ENCODE measurements around the gene SCYGR4. TPM values are rescaled to one million over a fixed set of nuclear protein-coding genes. Genes with fewer than 3 reads are reported as not detected.

The SCYGR4 gene
- total RNA-seq, 2 experiments from 2014 or later, result not detected

- H3K27ac Mint-ChIP-seq, result no peak overlapping the region
- DNase-seq (no peak), ATAC-seq (no peak)
- no peaks in the 10 kb centered on the region for H3K9me3 Mint-ChIP-seq (ENCODE audit: low read depth)
- H3K36me3 Mint-ChIP-seq, result no peaks in the 10 kb centered on the region
- CTCF ChIA-PET, result no interaction called here
- H3K4me3 Mint-ChIP-seq, result no peak overlapping the region
- peaks cover 33% of the 10 kb centered on the region for H3K27me3 Mint-ChIP-seq
- H3K4me1 Mint-ChIP-seq, result peaks cover 3% of the 10 kb centered on the region
These were observed 5.9 kb downstream of the SCYGR4 start for GRCh38 chr2:227623226-227623625.

DNA sequence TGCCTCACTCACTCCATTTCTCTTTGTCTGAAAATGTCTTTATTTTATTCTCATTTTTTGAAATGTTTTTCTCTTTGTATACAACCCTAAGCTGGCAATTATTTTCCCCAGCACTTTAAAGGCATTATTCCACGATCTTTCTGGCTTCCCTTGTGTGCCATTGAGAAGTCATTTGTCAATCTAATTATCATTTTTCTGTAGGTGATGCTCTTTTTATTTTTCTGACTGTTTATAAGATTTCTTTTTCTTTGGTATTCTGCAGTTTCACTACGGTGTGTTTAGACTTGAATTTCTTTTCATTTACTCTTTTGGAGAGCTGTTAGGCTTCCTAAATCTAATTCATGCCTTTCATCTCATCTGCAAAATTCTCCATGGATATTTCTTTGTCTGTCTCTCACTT, 8.1 kb downstream of the SCYGR4 start:
- Mint-ChIP-seq H3K27me3 (peaks cover 47% of the 10 kb centered on the region), H3K4me3 (no peak overlapping the region), H3K4me1 (peaks cover 3% of the 10 kb centered on the region), H3K36me3 (no peaks in the 10 kb centered on the region), H3K9me3 (ENCODE audit: low read depth) (no peaks in the 10 kb centered on the region), H3K27ac (no peak overlapping the region)
- no peak for ATAC-seq
- CTCF ChIA-PET, result no interaction called here
- no peak for DNase-seq

DNA sequence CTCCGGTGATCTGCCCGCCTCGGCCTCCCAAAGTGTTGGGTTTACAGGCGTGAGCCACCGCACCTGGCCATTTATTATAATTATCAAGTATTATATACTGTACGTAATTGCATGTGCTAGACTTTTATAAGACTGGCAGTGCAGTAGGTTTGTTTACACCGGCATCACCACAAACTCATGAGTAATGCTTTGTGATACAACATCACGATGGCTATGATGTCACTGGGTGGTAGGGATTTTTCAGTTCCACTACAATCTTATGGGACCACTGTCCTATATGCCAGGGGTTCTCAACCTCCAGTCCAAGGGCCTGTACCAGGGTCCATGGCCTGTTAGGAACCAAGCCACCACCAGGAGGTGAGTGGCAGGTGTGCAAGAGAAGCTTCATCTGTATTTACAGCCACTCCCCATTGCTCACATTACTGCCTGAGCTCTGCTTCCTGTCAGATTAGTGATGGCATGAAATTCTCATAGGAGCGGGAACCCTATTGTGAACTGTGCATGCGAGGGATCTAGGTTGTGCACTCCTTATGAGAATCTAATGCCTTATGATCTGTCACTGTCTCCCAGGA, 9.4 kb downstream of the SCYGR4 start:
- H3K4me1 Mint-ChIP-seq, result peaks cover 3% of the 10 kb centered on the region
- peaks cover 57% of the 10 kb centered on the region for H3K27me3 Mint-ChIP-seq
- ATAC-seq, result no peak
- DNase-seq, result no peak
- H3K36me3 Mint-ChIP-seq, result no peaks in the 10 kb centered on the region
- H3K4me3 Mint-ChIP-seq, result no peak overlapping the region
- no peak overlapping the region for H3K27ac Mint-ChIP-seq
- no peaks in the 10 kb centered on the region for H3K9me3 Mint-ChIP-seq (ENCODE audit: low read depth)
- CTCF ChIA-PET, result no interaction called here

- peaks cover 62% of the 10 kb centered on the region for H3K27me3 Mint-ChIP-seq
- ATAC-seq (no peak), DNase-seq (peak; percentile 52)
- H3K4me3 Mint-ChIP-seq, result no peak overlapping the region
- CTCF ChIA-PET, result no interaction called here
- H3K9me3 Mint-ChIP-seq (ENCODE audit: low read depth), result no peaks in the 10 kb centered on the region
- H3K27ac Mint-ChIP-seq, result peak overlapping the region; percentile 21
- H3K4me1 Mint-ChIP-seq, result peaks cover 3% of the 10 kb centered on the region
- H3K36me3 Mint-ChIP-seq, result no peaks in the 10 kb centered on the region
These were observed 10.5 kb downstream of the SCYGR4 start for GRCh38 chr2:227627769-227628168.

DNA sequence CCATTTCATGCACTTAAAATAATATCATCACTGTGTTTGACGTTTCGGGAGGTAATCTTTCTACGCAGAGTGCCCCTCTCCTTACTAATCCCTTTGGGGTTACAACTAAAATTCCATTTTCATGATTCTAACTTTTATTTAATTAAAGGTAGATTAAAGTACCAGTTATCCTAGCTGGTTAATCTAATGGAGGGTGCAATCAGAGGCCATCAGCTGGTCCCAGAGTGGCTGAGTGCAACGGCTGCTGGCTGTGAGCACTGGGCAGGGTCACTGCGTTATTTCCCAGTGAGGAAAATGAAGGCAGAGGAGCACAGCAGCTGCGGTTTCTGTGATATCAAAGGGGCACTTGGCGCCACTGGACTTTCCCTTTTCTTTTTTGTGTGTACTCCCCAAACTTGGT, 12.1 kb downstream of the SCYGR4 start:
- H3K4me1 Mint-ChIP-seq, result peaks cover 3% of the 10 kb centered on the region
- H3K36me3 Mint-ChIP-seq, result no peaks in the 10 kb centered on the region
- no peaks in the 10 kb centered on the region for H3K9me3 Mint-ChIP-seq (ENCODE audit: low read depth)
- ATAC-seq (no peak), DNase-seq (no peak)
- H3K27me3 Mint-ChIP-seq, result peaks cover 57% of the 10 kb centered on the region
- no peak overlapping the region for H3K27ac Mint-ChIP-seq
- CTCF ChIA-PET, result no interaction called here
- H3K4me3 Mint-ChIP-seq, result no peak overlapping the region

DNA sequence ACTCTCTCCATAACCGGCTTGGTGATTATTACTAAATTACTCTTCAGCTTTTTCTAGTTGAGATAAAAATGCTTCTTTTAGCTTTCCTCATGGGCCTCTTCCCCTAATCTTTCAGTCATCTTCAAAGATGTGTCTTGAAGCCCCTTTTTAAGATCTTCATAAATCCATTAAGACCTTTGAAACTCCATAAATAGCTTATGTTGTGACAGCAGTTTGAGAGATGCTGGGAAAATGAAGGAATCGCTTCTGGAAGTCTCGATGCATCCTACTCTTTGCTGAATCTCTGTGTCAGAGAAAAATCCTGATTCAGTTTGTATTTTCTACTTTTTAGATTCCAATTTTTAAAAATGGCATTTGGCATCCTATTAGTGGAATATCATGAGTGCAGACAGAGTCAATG, 13.0 kb downstream of the SCYGR4 start:
- CTCF ChIA-PET, result no interaction called here
- no peaks in the 10 kb centered on the region for H3K36me3 Mint-ChIP-seq
- no peak overlapping the region for H3K4me3 Mint-ChIP-seq
- no peaks in the 10 kb centered on the region for H3K9me3 Mint-ChIP-seq (ENCODE audit: low read depth)
- peaks cover 3% of the 10 kb centered on the region for H3K4me1 Mint-ChIP-seq
- no peak for DNase-seq
- H3K27ac Mint-ChIP-seq, result no peak overlapping the region
- H3K27me3 Mint-ChIP-seq, result peaks cover 52% of the 10 kb centered on the region
- ATAC-seq, result no peak

- CTCF ChIA-PET, result no interaction called here
- peaks cover under 1% of the 10 kb centered on the region for H3K4me1 Mint-ChIP-seq
- no peak for ATAC-seq
- H3K9me3 Mint-ChIP-seq (ENCODE audit: low read depth), result no peaks in the 10 kb centered on the region
- no peak overlapping the region for H3K27ac Mint-ChIP-seq
- H3K36me3 Mint-ChIP-seq, result no peaks in the 10 kb centered on the region
- peaks cover 45% of the 10 kb centered on the region for H3K27me3 Mint-ChIP-seq
- no peak overlapping the region for H3K4me3 Mint-ChIP-seq
- DNase-seq, result no peak
These were observed 15.5 kb downstream of the SCYGR4 start for GRCh38 chr2:227632827-227633226.

- H3K9me3 Mint-ChIP-seq (ENCODE audit: low read depth), result no peaks in the 10 kb centered on the region
- H3K27ac Mint-ChIP-seq, result no peak overlapping the region
- no peaks in the 10 kb centered on the region for H3K36me3 Mint-ChIP-seq
- no peak overlapping the region for H3K4me3 Mint-ChIP-seq
- H3K27me3 Mint-ChIP-seq, result peaks cover 43% of the 10 kb centered on the region
- CTCF ChIA-PET, result no interaction called here
- no peaks in the 10 kb centered on the region for H3K4me1 Mint-ChIP-seq
- DNase-seq (no peak), ATAC-seq (no peak)
These were observed 16.9 kb downstream of the SCYGR4 start for GRCh38 chr2:227634201-227634600.

GRCh38 chr2:227642656-227643055, 25.4 kb downstream of the SCYGR4 start:
- Mint-ChIP-seq H3K4me3 (no peak overlapping the region), H3K4me1 (no peaks in the 10 kb centered on the region), H3K36me3 (no peaks in the 10 kb centered on the region), H3K27ac (no peak overlapping the region), H3K27me3 (peaks cover 12% of the 10 kb centered on the region), H3K9me3 (ENCODE audit: low read depth) (no peaks in the 10 kb centered on the region)
- DNase-seq, result no peak
- CTCF ChIA-PET, result no interaction called here
- no peak for ATAC-seq

DNA sequence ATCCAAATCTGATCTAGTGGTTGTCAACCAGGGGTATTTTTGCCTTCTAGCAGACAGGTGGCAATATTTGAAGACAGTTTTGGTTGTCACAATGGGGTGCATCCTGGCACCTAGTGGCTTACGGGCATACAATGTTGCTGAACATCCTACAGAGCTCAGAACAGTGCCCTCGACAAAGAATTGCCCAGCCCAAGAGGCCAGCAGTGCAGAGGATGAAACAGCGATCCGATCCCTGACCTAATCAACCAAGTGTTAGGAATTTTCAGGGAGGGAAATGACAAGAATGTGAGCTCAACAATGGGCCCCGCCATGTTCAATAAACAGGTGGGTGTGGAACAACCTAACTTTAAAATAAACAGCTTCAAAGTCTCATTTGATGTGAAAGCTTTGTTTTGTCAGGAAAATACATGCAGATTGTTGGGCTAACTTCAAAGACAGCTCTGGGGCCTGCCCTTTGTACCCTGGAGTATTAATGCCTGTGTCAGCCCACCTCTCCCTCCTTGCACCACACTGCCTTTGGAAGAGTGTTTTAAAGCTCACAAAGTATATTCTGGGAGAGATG, 26.8 kb downstream of the SCYGR4 start:
- no peak for ATAC-seq
- no peaks in the 10 kb centered on the region for H3K4me1 Mint-ChIP-seq
- no peak overlapping the region for H3K4me3 Mint-ChIP-seq
- H3K36me3 Mint-ChIP-seq, result no peaks in the 10 kb centered on the region
- H3K9me3 Mint-ChIP-seq (ENCODE audit: low read depth), result no peaks in the 10 kb centered on the region
- DNase-seq, result no peak
- no peak overlapping the region for H3K27ac Mint-ChIP-seq
- H3K27me3 Mint-ChIP-seq, result peaks cover 6% of the 10 kb centered on the region
- CTCF ChIA-PET, result interaction anchor here (1.4 to 2.2 kb wide), 3 partner anchors 14 to 238 kb away, joined by 3 to 5 read pairs (median 3); no protein-coding TSS in a partner anchor

GRCh38 chr2:227653419-227653818, 36.1 kb downstream of the SCYGR4 start:
- H3K27me3 Mint-ChIP-seq, result peaks cover 29% of the 10 kb centered on the region
- no peaks in the 10 kb centered on the region for H3K9me3 Mint-ChIP-seq (ENCODE audit: low read depth)
- CTCF ChIA-PET, result no interaction called here
- no peak for ATAC-seq
- H3K27ac Mint-ChIP-seq, result no peak overlapping the region
- H3K4me1 Mint-ChIP-seq, result no peaks in the 10 kb centered on the region
- DNase-seq, result no peak
- H3K36me3 Mint-ChIP-seq, result no peaks in the 10 kb centered on the region
- no peak overlapping the region for H3K4me3 Mint-ChIP-seq

- H3K9me3 Mint-ChIP-seq (ENCODE audit: low read depth), result no peaks in the 10 kb centered on the region
- no peak overlapping the region for H3K4me3 Mint-ChIP-seq
- CTCF ChIA-PET, result no interaction called here
- no peak for ATAC-seq
- H3K4me1 Mint-ChIP-seq, result no peaks in the 10 kb centered on the region
- H3K27ac Mint-ChIP-seq, result no peak overlapping the region
- no peak for DNase-seq
- peaks cover 25% of the 10 kb centered on the region for H3K27me3 Mint-ChIP-seq
- no peaks in the 10 kb centered on the region for H3K36me3 Mint-ChIP-seq
These were observed 37.1 kb downstream of the SCYGR4 start for GRCh38 chr2:227654426-227654825.

- CTCF ChIA-PET, result no interaction called here
- ATAC-seq, result no peak
These were observed 38.2 kb downstream of the SCYGR4 start for GRCh38 chr2:227655454-227655853.

GRCh38 chr2:227657199-227657845, 40.0 kb downstream of the SCYGR4 start:
- Mint-ChIP-seq H3K9me3 (ENCODE audit: low read depth) (no peaks in the 10 kb centered on the region), H3K36me3 (no peaks in the 10 kb centered on the region), H3K27ac (no peak overlapping the region), H3K27me3 (peaks cover 25% of the 10 kb centered on the region), H3K4me3 (no peak overlapping the region), H3K4me1 (no peaks in the 10 kb centered on the region)
- CTCF ChIA-PET, result interaction anchor here (0.9 to 2.9 kb wide), 12 partner anchors 9 to 418 kb away, joined by 3 to 28 read pairs (median 4); partner anchors contain the start of gene SCYGR5
- DNase-seq (no peak), ATAC-seq (no peak)

More at GRCh38 chr2:227655454-227655853, 38.2 kb downstream of the SCYGR4 start:
- H3K36me3 Mint-ChIP-seq, result no peaks in the 10 kb centered on the region
- H3K9me3 Mint-ChIP-seq (ENCODE audit: low read depth), result no peaks in the 10 kb centered on the region
- DNase-seq, result no peak
- peaks cover 22% of the 10 kb centered on the region for H3K27me3 Mint-ChIP-seq
- no peak overlapping the region for H3K27ac Mint-ChIP-seq
- no peaks in the 10 kb centered on the region for H3K4me1 Mint-ChIP-seq
- no peak overlapping the region for H3K4me3 Mint-ChIP-seq
